HepG2 (cell line): ENCODE results near the gene RGS19. TPM values are rescaled to one million over a fixed set of nuclear protein-coding genes. Genes with fewer than 3 reads are reported as not detected.

Experiments
- ATF5 ChIP-seq: sonication (generic); formaldehyde crosslinking; IDR thresholded peaks from 2 replicates; pipeline ENCODE4 v1.4.0; 2020; ENCODE audit warnings: mild to moderate bottlenecking, low read depth, missing genetic modification reagents
- ATM ChIP-seq: fragments of 450-650 bp; IDR thresholded peaks from 2 replicates; pipeline ENCODE4 v1.7.1; 2017; ENCODE audit warnings: mild to moderate bottlenecking, borderline replicate concordance
- ERF ChIP-seq: IDR thresholded peaks from 2 replicates; pipeline ENCODE4 v1.6.1; 2018; ENCODE audit warnings: missing biosample characterization, missing genetic modification reagents
- KAT2B ChIP-seq: fragments of 150-350 bp; IDR thresholded peaks from 2 replicates; pipeline ENCODE4 v1.6.1; 2014; ENCODE audit warnings: low read depth, low read length, borderline replicate concordance
- NCOR1 ChIP-seq: fragments of 200-600 bp; sonication (generic); IDR thresholded peaks from 2 replicates; pipeline ENCODE4 v1.7.0; 2017; ENCODE audit warnings: antibody characterized with exemption, low read length, borderline replicate concordance
- PITX1 ChIP-seq: sonication (generic); formaldehyde crosslinking; IDR thresholded peaks from 2 replicates; pipeline ENCODE4 v1.5.1; 2020; ENCODE audit warnings: mild to moderate bottlenecking, missing genetic modification reagents
- POLR2G ChIP-seq: fragments of 200-400 bp; formaldehyde crosslinking; IDR thresholded peaks from 2 replicates; pipeline ENCODE4 v1.6.1; 2018; ENCODE audit warnings: mild to moderate bottlenecking, low read depth, low read length, moderate library complexity
- RFX1 ChIP-seq: fragments of 450-650 bp; IDR thresholded peaks from 2 replicates; pipeline ENCODE4 v1.6.1; 2017
- RXRA ChIP-seq: sonication (generic); formaldehyde crosslinking; IDR thresholded peaks from 2 replicates; pipeline ENCODE4 v1.5.1; 2020; ENCODE audit warnings: missing genetic modification reagents
- RXRB ChIP-seq: IDR thresholded peaks from 2 replicates; pipeline ENCODE4 v1.6.1; 2016; ENCODE audit warnings: borderline replicate concordance, missing genetic modification reagents, missing compliant biosample characterization
- SMAD1 ChIP-seq: sonication (generic); formaldehyde crosslinking; IDR thresholded peaks from 2 replicates; pipeline ENCODE4 v1.4.0; 2020; ENCODE audit warnings: missing genetic modification reagents, low read depth, mild to moderate bottlenecking, borderline replicate concordance
- SNRNP70 ChIP-seq: fragments of 200-400 bp; formaldehyde crosslinking; IDR thresholded peaks from 2 replicates; pipeline ENCODE4 v1.6.1; 2017; ENCODE audit warnings: mild to moderate bottlenecking, low read depth, low read length, moderate library complexity
- SRSF4 ChIP-seq: fragments of 200-400 bp; formaldehyde crosslinking; IDR thresholded peaks from one replicate; pipeline ENCODE4 v1.6.1; 2018; ENCODE audit warnings: mild to moderate bottlenecking, low read depth, low read length, moderate library complexity; ENCODE audit not compliant: poor library complexity, severe bottlenecking
- THRA ChIP-seq: sonication (generic); formaldehyde crosslinking; IDR thresholded peaks from 2 replicates; pipeline ENCODE4 v1.4.0; 2020; ENCODE audit warnings: missing genetic modification reagents, borderline replicate concordance
- TIGD3 ChIP-seq: sonication (generic); formaldehyde crosslinking; IDR thresholded peaks from 2 replicates; pipeline ENCODE4 v1.5.1; 2020; ENCODE audit warnings: mild to moderate bottlenecking, missing genetic modification reagents, borderline replicate concordance
- ZBTB38 ChIP-seq: sonication (generic); formaldehyde crosslinking; IDR thresholded peaks from 2 replicates; pipeline ENCODE4 v1.5.1; 2020; ENCODE audit warnings: mild to moderate bottlenecking, missing genetic modification reagents
- ZBTB39 ChIP-seq: sonication (generic); formaldehyde crosslinking; IDR thresholded peaks from 2 replicates; pipeline ENCODE4 v1.5.0; 2020; ENCODE audit warnings: missing genetic modification reagents
- ZBTB7B ChIP-seq: sonication (generic); formaldehyde crosslinking; IDR thresholded peaks from 2 replicates; pipeline ENCODE4 v1.4.0; 2020; ENCODE audit warnings: missing genetic modification reagents
- ZC3H13 ChIP-seq: sonication (generic); formaldehyde crosslinking; IDR thresholded peaks from 2 replicates; pipeline ENCODE4 v1.8.1; 2023; ENCODE audit warnings: mild to moderate bottlenecking, missing genetic modification reagents, moderate library complexity
- ZNF253 ChIP-seq: sonication (generic); formaldehyde crosslinking; IDR thresholded peaks from 2 replicates; pipeline ENCODE4 v1.8.0; 2022; ENCODE audit warnings: mild to moderate bottlenecking, missing genetic modification reagents, borderline replicate concordance
- ZNF296 ChIP-seq: sonication (generic); formaldehyde crosslinking; conservative IDR thresholded peaks from 2 replicates; pipeline ENCODE4 v1.5.0; 2020; ENCODE audit warnings: mild to moderate bottlenecking, missing genetic modification reagents
- ZNF335 ChIP-seq: sonication (generic); formaldehyde crosslinking; IDR thresholded peaks from 2 replicates; pipeline ENCODE4 v1.4.0; 2020; ENCODE audit warnings: missing genetic modification reagents
- ZNF484 ChIP-seq: sonication (generic); formaldehyde crosslinking; IDR thresholded peaks from 2 replicates; pipeline ENCODE4 v1.5.1; 2020; ENCODE audit warnings: mild to moderate bottlenecking, low read depth, missing genetic modification reagents, borderline replicate concordance
- ZNF577 ChIP-seq: sonication (generic); formaldehyde crosslinking; IDR thresholded peaks from 2 replicates; pipeline ENCODE4 v1.4.0; 2020; ENCODE audit warnings: mild to moderate bottlenecking, low read depth, missing genetic modification reagents, borderline replicate concordance
- ZNF616 ChIP-seq: sonication (generic); formaldehyde crosslinking; IDR thresholded peaks from 2 replicates; pipeline ENCODE4 v1.5.0; 2020; ENCODE audit warnings: low read depth, mild to moderate bottlenecking, missing genetic modification reagents
- polyA plus RNA-seq, 8 experiments: library from polyadenylated mRNA; depleted of rRNA in 3 of 8; stranded (reverse) in 7 of 8; unstranded in 1 of 8; fragments of >200 nt; fragmentation: Illumina TruSeq in 4 of 8; extraction: Trizol in 4 of 8; gene quantifications; 2 replicates each; pipeline versions ENCODE4 v1.2.1 to v1.2.3, GENCODE V29; 2011 to 2016; ENCODE audit warnings: low read depth in 4 of 8, missing spikeins in 1 of 8, mixed read lengths in 1 of 8; ENCODE audit not compliant: insufficient read depth in 1 of 8
- total RNA-seq, 5 experiments: library from RNA; depleted of rRNA; stranded (reverse); fragments of >200 nt; fragmentation: Illumina TruSeq; extraction: Trizol; gene quantifications; 2 replicates each; pipeline ENCODE4 v1.2.3, GENCODE V29; 2016; ENCODE audit warnings: low read depth in 1 of 5

RGS19 gene
- total and polyA plus RNA-seq, 2 of the 13 experiments (the other 11 are each of a cell fraction or from before 2014, with no cell fraction given), result 10.7 to 11.9 TPM

GRCh38 chr20:64041040-64041780, 38.1 kb downstream of the RGS19 start (continued):
- TF ChIP-seq RFX1, result no peak
- no peak for TF ChIP-seq ZBTB39 (CRISPR knock-in tag)
- TF ChIP-seq ZNF253 (CRISPR knock-in tag), result no peak; the same call in 1 of the 2 replicates
- TF ChIP-seq ZNF296, result peak; percentile 27; the same call in 1 of the 2 replicates
- TF ChIP-seq ZC3H13 (CRISPR knock-in tag), result no peak; the same call in 1 of the 2 replicates
- TF ChIP-seq TIGD3, result no peak
- peak; percentile 49; the same call in 1 of the 2 replicates for TF ChIP-seq ZBTB7B (CRISPR knock-in tag)
- no peak for TF ChIP-seq KAT2B
- TF ChIP-seq SRSF4, result no peak
- TF ChIP-seq POLR2G, result peak; percentile 66
- TF ChIP-seq ZNF616 (CRISPR knock-in tag), result peak; percentile 45; the same call in 1 of the 2 replicates
- TF ChIP-seq ZNF484 (CRISPR knock-in tag), result no peak
- no peak for TF ChIP-seq ZNF335 (CRISPR knock-in tag)
- 0 out of 2 replicates have a peak, but pooled peaks have one; percentile 30 for TF ChIP-seq RXRA
- TF ChIP-seq ZBTB38 (CRISPR knock-in tag), result no peak
- TF ChIP-seq SNRNP70, result no peak
- TF ChIP-seq THRA (CRISPR knock-in tag), result peak; percentile 61
- 0 out of 2 replicates have a peak, but pooled peaks have one; percentile 19 for TF ChIP-seq ERF (CRISPR knock-in tag)
- TF ChIP-seq ATF5 (CRISPR knock-in tag), result no peak
- TF ChIP-seq ATM, result no peak
- TF ChIP-seq PITX1 (CRISPR knock-in tag), result 0 out of 2 replicates have a peak, but pooled peaks have one; percentile 12
- no peak for TF ChIP-seq SMAD1 (CRISPR knock-in tag)
- no peak for TF ChIP-seq NCOR1
- no peak; the same call in 1 of the 2 replicates for TF ChIP-seq ZNF577 (CRISPR knock-in tag)
- TF ChIP-seq RXRB, result no peak
